Measurements from ENCODE around the gene ORC6. TPM values are rescaled to one million over a fixed set of nuclear protein-coding genes. Genes with fewer than 3 reads are reported as not detected.

Gene ORC6
- total RNA-seq, 1 experiment from 2014 or later: 95.1 TPM

DNA sequence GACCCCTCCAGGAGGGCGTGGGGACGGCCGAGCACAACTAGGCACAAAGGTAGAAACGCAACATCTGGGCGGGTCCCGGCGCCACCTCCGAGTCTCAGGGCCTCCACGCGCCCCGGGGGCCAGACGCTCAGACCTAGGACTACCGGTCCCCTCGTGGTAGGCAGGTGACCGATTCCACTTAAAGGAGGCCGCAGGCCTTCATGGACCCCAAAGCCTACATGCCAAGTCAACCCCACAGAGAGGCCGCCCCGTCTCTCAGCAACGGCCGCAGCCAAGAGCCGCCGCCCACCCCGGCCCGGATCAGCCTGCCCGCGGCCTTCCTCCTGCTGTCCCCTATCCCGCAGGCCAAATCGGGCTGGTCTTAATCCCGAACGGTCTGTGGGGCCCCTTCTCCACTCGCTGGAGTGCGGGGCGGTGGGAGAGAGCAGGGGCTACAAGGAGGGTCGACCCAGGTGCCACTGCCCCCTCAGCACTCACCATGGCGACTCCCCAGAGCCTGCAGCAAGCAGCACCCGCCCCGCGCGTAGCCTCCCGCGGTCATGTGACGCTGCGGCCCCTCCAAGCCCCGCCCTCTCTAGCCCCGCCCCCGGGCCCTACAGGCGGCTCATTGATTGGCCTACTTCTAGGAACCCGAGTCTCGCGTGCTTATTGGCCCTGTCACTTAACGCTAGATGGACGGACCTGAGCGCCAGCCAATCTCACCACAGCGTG, 650 bp upstream of the ORC6 start, which contains the start of gene VPS35:
Gene VPS35 (minus strand): TSS at position 525 of the 711 bp plus-strand sequence. CDS start 45 bp downstream, at position 480.
- peak within 1 kb of the TSS; percentile 84 for H3K4me3 ChIP-seq (ENCODE audit: low read depth, low read length, poor library complexity, severe bottlenecking)
- H3K9me3 ChIP-seq (ENCODE audit: low read depth, low read length, poor library complexity, severe bottlenecking): no peaks in the 10 kb centered on the region
- H3K4me1 ChIP-seq (ENCODE audit: insufficient read depth, low read length, poor library complexity, severe bottlenecking): peaks cover 16% of the 10 kb centered on the region
- H3K27me3 ChIP-seq (replicated peaks; ENCODE audit: insufficient read depth, low read depth, low read length, poor library complexity): no peaks in the 10 kb centered on the region
- CTCF ChIA-PET: no interaction called here
- intact Hi-C loops (cut with micrococcal nuclease; ENCODE audit: unreplicated experiment): loop anchor here (10.0 kb wide), 1 partner anchor 106 kb away; no protein-coding TSS in a partner anchor
- POLR2A ChIA-PET (ENCODE audit: low non-redundant PET): interaction anchor here (0.6 kb wide), 1 partner anchor 730 kb away, joined by 3 read pairs; no protein-coding TSS in a partner anchor
- BruUV-seq (replicated peaks): no TSS peak
- TF ChIP-seq, protein P1, sequence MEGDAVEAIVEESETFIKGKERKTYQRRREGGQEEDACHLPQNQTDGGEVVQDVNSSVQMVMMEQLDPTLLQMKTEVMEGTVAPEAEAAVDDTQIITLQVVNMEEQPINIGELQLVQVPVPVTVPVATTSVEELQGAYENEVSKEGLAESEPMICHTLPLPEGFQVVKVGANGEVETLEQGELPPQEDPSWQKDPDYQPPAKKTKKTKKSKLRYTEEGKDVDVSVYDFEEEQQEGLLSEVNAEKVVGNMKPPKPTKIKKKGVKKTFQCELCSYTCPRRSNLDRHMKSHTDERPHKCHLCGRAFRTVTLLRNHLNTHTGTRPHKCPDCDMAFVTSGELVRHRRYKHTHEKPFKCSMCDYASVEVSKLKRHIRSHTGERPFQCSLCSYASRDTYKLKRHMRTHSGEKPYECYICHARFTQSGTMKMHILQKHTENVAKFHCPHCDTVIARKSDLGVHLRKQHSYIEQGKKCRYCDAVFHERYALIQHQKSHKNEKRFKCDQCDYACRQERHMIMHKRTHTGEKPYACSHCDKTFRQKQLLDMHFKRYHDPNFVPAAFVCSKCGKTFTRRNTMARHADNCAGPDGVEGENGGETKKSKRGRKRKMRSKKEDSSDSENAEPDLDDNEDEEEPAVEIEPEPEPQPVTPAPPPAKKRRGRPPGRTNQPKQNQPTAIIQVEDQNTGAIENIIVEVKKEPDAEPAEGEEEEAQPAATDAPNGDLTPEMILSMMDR (conservative IDR thresholded peaks at IDR 0.05; ENCODE audit: low read depth, low read length): no peak
- TF ChIP-seq EZH2 (IDR thresholded peaks at IDR 0.05; ENCODE audit: borderline replicate concordance, low read depth, low read length, poor library complexity, severe bottlenecking): no peak
- H3K27ac ChIP-seq (ENCODE audit: low read depth, low read length, poor library complexity, severe bottlenecking): peak within 1 kb of the TSS; percentile 94
- peak; percentile 99 for DNase-seq (ENCODE audit: low spot score)
- peaks cover 25% of the 10 kb centered on the region for H3K36me3 ChIP-seq (ENCODE audit: insufficient read depth, low read length, poor library complexity, severe bottlenecking)

DNA sequence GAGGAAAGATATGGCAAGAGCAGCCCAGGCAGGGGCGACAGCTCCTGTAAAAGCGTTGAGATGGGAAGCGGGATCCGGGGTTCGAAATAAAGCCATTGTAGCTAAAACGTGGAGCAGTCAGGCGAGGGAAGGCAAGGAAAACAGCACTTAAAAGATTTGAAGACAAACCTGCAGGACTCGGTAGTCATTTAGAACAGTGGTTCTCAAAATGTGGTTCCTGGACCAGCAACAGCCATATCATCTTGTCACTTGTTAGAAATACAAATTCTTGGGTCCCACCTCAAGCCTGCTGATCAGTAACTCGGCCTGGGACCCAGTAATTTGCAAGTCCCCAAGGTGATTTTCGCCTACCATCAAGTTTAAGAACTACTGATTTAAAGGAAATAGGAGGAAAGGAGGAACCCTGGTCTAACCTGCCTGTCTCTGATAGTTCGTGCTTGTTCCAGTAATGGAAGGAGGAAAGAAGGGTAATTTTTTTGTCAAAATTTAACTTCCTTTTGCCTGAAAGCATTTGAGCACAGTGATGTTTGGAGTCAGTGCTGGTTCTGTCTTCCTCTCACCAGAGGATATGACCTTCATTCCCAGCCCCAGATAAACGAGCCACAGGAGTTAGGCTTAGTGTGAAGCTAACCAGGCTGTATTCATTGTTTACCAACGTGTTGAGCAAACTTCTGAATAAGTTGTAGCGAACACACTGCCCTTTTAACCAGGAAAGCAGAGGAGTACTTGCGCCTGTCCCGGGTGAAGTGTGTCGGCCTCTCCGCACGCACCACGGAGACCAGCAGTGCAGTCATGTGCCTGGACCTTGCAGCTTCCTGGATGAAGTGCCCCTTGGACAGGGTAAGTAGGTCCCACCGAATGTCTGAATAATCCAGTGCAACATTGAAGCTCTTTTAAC, 1.1 kb downstream of the ORC6 start:
- no peak for DNase-seq (ENCODE audit: low spot score)
- H3K4me3 ChIP-seq (ENCODE audit: low read depth, low read length, poor library complexity, severe bottlenecking): peak overlapping the region; percentile 84
- ChIA-PET CTCF (interaction anchor here (1.0 kb wide), 1 partner anchor 110 kb away, joined by 5 read pairs; no protein-coding TSS in a partner anchor), POLR2A (ENCODE audit: low non-redundant PET) (no interaction called here)
- H3K27me3 ChIP-seq (replicated peaks; ENCODE audit: insufficient read depth, low read depth, low read length, poor library complexity): no peaks in the 10 kb centered on the region
- TF ChIP-seq, protein P1 (conservative IDR thresholded peaks at IDR 0.05; ENCODE audit: low read depth, low read length): no peak
- TF ChIP-seq EZH2 (IDR thresholded peaks at IDR 0.05; ENCODE audit: borderline replicate concordance, low read depth, low read length, poor library complexity, severe bottlenecking): no peak
- H3K9me3 ChIP-seq (ENCODE audit: low read depth, low read length, poor library complexity, severe bottlenecking): no peaks in the 10 kb centered on the region
- H3K4me1 ChIP-seq (ENCODE audit: insufficient read depth, low read length, poor library complexity, severe bottlenecking): peaks cover 16% of the 10 kb centered on the region
- TSS peak; percentile 29 for BruUV-seq (replicated peaks)
- intact Hi-C loops (cut with micrococcal nuclease; ENCODE audit: unreplicated experiment): no loop called here
- peaks cover 36% of the 10 kb centered on the region for H3K36me3 ChIP-seq (ENCODE audit: insufficient read depth, low read length, poor library complexity, severe bottlenecking)
- peak overlapping the region; percentile 94 for H3K27ac ChIP-seq (ENCODE audit: low read depth, low read length, poor library complexity, severe bottlenecking)

DNA sequence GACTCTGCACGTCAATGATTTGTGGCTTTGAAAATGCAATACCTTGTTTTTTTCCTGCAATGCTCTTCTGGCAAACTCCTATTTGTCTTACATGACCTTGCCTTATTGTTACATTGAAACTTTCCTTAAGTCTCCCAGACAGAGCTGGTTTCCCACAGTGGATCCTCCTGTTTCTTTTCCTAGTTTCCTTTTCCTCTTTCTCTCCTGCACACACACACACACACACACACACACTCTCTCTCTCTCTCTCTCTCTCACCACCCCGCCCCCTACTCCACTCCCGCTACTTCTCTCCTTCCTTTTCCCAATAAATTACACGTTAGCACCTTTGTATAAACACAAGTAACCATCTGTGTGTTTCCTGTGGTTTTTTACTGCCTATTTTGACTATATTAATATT, 2.3 kb downstream of the ORC6 start:
- DNase-seq (ENCODE audit: low spot score): no peak
- POLR2A ChIA-PET (ENCODE audit: low non-redundant PET): no interaction called here
- H3K27me3 ChIP-seq (replicated peaks; ENCODE audit: insufficient read depth, low read depth, low read length, poor library complexity): no peaks in the 10 kb centered on the region
- CTCF ChIA-PET: no interaction called here
- H3K36me3 ChIP-seq (ENCODE audit: insufficient read depth, low read length, poor library complexity, severe bottlenecking): peaks cover 48% of the 10 kb centered on the region
- H3K27ac ChIP-seq (ENCODE audit: low read depth, low read length, poor library complexity, severe bottlenecking): no peak overlapping the region
- peak overlapping the region; percentile 84 for H3K4me3 ChIP-seq (ENCODE audit: low read depth, low read length, poor library complexity, severe bottlenecking)
- intact Hi-C loops (cut with micrococcal nuclease; ENCODE audit: unreplicated experiment): no loop called here
- BruUV-seq (replicated peaks): no TSS peak
- H3K4me1 ChIP-seq (ENCODE audit: insufficient read depth, low read length, poor library complexity, severe bottlenecking): peaks cover 16% of the 10 kb centered on the region
- H3K9me3 ChIP-seq (ENCODE audit: low read depth, low read length, poor library complexity, severe bottlenecking): no peaks in the 10 kb centered on the region
- TF ChIP-seq, protein P1 (conservative IDR thresholded peaks at IDR 0.05; ENCODE audit: low read depth, low read length): no peak
- no peak for TF ChIP-seq EZH2 (IDR thresholded peaks at IDR 0.05; ENCODE audit: borderline replicate concordance, low read depth, low read length, poor library complexity, severe bottlenecking)

Measured in A673 (cell line).